22Rv1 (cell line): ENCODE measurements around the gene GALNT16.
"Not testable (repeated sequence)": the region's sequence is repeated elsewhere in the genome, so short reads cannot be mapped to it uniquely, and the experiment has no call there.

ENCODE experiments used
- H3K27ac ChIP-seq: fragments of 450-650 bp; 2 replicates; pipeline ENCODE4 v1.5.1; 2017
- ZFX ChIP-seq: fragments of 450-650 bp; IDR thresholded peaks from 2 replicates; pipeline ENCODE4 v1.6.1; 2017; ENCODE audit warnings: antibody characterized with exemption, borderline replicate concordance
- TF ChIP-seq, protein P1 (sequence below): fragments of 450-650 bp; IDR thresholded peaks from 2 replicates; pipeline ENCODE4 v1.5.1; 2017; ENCODE audit warnings: mild to moderate bottlenecking

The GALNT16 gene

DNA sequence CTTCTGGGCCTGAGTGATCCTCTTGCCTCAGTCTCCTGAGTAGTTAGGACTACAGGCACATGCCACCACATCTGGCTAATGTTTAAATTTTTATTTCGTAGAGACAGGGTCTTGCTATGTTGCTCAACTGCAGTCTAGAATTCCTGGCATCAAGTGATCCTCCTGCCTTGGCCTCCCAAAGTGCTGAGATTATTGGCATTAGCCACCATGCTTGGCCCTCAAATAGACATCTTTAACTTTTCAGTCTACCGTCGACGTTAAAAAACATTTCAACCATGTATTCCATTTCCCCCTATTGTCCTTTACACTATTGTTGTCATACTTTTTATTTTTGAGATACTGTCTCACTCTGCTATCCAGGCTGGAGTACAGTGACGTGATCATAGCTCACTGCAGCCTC is 115.8 kb downstream of the GALNT16 start:
- TF ChIP-seq, protein P1, sequence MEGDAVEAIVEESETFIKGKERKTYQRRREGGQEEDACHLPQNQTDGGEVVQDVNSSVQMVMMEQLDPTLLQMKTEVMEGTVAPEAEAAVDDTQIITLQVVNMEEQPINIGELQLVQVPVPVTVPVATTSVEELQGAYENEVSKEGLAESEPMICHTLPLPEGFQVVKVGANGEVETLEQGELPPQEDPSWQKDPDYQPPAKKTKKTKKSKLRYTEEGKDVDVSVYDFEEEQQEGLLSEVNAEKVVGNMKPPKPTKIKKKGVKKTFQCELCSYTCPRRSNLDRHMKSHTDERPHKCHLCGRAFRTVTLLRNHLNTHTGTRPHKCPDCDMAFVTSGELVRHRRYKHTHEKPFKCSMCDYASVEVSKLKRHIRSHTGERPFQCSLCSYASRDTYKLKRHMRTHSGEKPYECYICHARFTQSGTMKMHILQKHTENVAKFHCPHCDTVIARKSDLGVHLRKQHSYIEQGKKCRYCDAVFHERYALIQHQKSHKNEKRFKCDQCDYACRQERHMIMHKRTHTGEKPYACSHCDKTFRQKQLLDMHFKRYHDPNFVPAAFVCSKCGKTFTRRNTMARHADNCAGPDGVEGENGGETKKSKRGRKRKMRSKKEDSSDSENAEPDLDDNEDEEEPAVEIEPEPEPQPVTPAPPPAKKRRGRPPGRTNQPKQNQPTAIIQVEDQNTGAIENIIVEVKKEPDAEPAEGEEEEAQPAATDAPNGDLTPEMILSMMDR = no peak
- TF ChIP-seq ZFX = no peak
- no peak overlapping the region for H3K27ac ChIP-seq

DNA sequence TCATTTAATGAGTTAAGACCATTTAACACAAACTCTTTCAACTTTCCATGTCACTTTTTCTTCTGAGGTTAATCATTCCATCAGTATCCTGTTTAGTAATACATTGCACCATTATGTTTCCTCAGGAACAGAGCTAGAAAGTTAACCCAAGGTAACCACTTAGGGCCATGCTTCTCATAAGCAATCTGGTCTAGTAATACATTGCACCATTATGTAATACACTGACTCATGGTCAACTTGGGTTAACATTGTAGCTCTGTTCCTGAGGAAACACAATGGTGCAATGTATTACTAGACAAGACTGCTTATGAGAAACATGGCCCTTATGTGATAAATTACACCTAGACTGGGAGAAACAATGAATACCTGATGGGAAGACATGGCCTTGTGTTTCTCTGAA is 116.5 kb downstream of the GALNT16 start:
- TF ChIP-seq ZFX = no peak
- TF ChIP-seq, protein P1 = no peak

DNA sequence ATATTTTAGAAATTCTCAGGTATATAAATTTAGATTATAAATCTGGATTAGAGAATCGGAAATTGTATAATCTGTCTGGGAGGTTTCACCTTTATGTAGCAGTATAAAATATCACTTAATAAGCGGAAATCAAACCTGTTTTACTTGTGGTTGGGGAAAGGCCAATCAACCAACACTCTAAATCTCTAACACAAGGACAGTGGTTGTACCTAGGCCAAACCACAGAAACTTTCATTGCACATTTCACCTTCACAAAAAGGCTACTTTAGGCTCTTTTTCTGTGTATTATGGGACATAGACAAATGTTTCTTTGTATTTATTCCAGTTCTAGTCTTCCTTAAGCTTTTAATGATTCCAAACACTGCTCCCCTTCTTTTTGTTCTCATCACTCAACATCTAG is 118.3 kb downstream of the GALNT16 start:
- H3K27ac ChIP-seq = no peak overlapping the region
- TF ChIP-seq, protein P1 = no peak
- no peak for TF ChIP-seq ZFX

More for the DNA sequence above, 116.5 kb downstream of the GALNT16 start:
- H3K27ac ChIP-seq = no peak overlapping the region

DNA sequence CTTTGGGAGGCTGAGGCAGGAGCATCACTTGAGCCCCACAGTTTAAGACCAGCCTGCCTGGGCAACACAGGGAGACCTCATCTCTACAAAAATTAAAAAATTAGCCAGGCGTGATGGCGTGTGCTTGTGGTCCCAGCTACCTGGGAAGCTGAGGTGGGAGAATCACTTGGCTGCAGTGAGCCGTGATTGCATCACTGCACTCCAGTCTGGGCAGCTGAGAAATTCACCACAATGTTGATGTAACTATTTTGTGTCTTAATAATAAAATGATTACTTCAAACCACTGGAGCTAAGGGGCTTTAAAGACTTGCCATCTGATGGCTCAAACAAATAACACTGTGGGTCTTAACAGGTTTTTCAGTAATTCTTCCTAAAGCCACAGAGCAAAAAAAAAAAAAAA is 127.4 kb downstream of the GALNT16 start:
- TF ChIP-seq ZFX = no peak
- TF ChIP-seq, protein P1 = no peak
- H3K27ac ChIP-seq = no peak overlapping the region

DNA sequence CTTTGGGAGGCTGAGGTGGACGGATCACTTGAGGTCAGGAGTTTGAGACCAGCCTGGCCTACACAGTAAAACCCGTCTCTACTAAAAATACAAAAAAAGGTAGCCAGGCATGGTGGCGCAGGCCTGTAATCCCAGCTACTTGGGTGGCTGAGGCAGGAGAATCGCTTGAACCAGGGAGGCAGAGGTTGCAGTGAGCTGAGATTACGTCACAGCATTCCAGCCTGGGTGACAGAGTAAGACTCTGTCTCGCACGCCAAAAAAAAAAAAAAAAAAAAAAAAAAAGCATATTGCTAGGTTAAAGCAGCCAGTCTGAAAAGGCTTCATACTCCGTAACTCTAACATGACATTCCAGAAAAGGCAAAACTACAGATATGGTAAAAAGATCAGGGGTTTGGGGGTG is 131.4 kb downstream of the GALNT16 start:
- not testable (repeated sequence) for H3K27ac ChIP-seq

DNA sequence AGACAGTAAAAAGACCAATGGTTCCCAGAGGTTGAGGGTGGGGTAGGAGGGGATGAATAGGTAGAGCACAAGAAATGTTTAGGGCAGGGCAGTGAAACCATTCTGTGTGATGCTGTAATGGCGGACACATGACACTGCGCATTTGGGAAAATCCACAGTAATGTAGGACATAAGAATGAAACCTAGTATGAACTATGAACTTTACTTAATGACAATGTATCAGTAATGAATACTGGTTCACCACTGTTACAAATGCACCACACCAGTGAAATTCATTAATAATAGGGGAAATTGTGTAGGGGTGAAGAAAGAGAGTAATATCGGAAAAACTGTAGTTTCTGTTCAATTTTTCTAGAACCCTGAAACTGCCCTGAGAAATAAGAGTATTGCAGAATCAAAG is 132.5 kb downstream of the GALNT16 start:
- TF ChIP-seq, protein P1 = no peak
- no peak for TF ChIP-seq ZFX
- H3K27ac ChIP-seq = no peak overlapping the region

DNA sequence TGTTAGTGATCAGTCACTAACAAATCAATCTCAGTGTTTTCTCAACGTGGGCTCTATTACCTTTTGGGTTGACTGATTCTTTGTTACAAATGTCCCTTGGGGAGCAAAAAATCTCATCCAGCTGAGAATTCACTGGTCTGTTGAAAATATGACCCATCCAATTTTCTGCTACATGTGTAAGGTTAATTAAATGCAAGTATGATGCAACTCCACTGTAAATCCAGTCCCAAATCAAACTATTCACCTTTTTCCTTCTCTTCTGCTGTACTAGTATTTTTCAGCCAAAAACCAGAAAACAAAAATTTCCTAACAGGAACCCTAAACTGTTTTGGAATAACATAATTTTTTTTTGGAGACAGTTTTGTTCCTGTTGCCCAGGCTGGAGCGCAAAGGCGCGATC is 136.0 kb downstream of the GALNT16 start:
- H3K27ac ChIP-seq = no peak overlapping the region
- TF ChIP-seq, protein P1 = no peak
- no peak for TF ChIP-seq ZFX

DNA sequence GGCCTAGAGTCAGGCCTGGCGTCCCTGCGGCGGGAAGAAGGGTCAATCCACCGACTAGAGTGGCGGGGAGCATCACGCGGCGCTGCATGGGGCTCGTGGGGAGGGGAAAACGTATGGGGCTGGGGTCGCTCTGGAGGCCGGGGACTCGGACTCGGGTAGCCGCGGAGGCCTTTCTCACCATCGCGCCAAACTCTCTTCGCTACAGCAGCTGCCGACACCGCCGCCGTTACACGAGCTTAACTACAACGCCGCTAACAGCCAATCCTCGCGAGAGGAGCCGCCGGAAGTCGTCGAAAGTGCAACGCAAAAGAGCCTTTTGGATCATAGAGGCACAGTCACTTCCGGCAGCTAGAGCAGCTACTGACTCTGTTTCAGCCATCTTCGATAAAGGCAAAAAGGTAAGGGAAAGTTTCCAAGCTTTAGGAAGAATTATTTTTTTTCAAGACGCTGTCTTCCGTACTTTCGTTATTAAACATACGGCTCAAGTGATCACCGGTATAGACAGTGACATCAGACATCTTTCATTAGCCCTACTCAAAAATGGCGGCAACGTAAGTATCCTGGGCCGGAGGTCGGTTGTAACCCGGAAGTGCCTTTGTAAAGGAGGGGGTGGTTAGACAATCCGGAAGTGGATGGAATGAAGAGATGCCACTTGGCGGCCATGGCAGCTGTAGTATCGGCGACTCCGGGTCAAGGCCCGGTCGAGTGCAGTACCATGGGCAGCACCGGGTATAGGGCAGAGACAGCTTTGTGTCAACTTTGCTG is 138.3 kb downstream of the GALNT16 start, which contains the start of the genes ERH and SLC39A9:
Gene ERH (minus strand): TSS at position 247 of the 765 bp plus-strand sequence. CDS start 66 bp downstream, at position 181.
Gene SLC39A9 (plus strand): TSS at position 640 of the 765 bp plus-strand sequence. CDS start 678 bp downstream, outside the sequence.
- TF ChIP-seq, protein P1 = no peak
- no peak for TF ChIP-seq ZFX
- peak within 1 kb of the TSS; percentile 84 for H3K27ac ChIP-seq
